Myometrial cell (primary cell): Measurements from ENCODE around the gene PDZRN4. TPM values are rescaled to one million over a fixed set of nuclear protein-coding genes. Genes with fewer than 3 reads are reported as not detected.

Experiments used
- total RNA-seq: library from RNA; depleted of rRNA; stranded (reverse); fragments of >200 nt; gene quantifications from 2 replicates; pipeline ENCODE4 v1.2.3, GENCODE V29; 2015

The PDZRN4 gene
- total RNA-seq, result not detected in 2 replicates

GRCh38 chr12:41188058-41188840 lies at the start of gene PDZRN4:
Gene PDZRN4, plus strand, starts transcription at chr12:41188320.

